Measurements from ENCODE around the gene MYLK. TPM values are rescaled to one million over a fixed set of nuclear protein-coding genes. Genes with fewer than 3 reads are reported as not detected.

Gene MYLK
- total RNA-seq, 1 donor from 2014 or later = 11.1 TPM

DNA sequence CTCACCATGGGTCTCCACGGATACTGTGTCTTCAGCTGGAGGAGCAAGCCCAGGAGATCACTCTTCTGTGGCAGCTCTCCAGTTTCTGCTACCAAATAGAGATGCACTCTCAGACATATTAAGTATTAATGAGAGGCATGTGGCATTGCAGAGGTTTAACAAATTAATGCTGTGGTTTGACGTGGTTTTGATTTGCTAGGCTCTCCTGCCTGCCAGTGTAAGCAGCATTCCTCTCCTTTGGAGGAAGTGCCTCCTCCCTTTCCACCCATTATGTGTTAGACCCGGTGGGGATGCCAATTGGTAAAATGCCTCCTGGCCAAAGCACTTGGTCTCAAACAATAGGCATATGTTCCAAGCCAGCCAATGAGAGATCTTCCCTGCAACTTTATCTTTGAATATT lies 124.8 kb downstream of the MYLK start:
- no peak overlapping the region for H3K4me3 ChIP-seq
- H3K36me3 ChIP-seq = no peaks in the 10 kb centered on the region
- H3K27ac ChIP-seq (replicated peaks) = no peak overlapping the region
- no peaks in the 10 kb centered on the region for H3K9me3 ChIP-seq (replicated peaks)
- H3K4me1 ChIP-seq = peaks cover 19% of the 10 kb centered on the region
- no peaks in the 10 kb centered on the region for H3K27me3 ChIP-seq (ENCODE audit: low read depth)
- DNase-seq = no peak
- intact Hi-C loops (cut with micrococcal nuclease) = no loop called here
- TF ChIP-seq, protein P1, sequence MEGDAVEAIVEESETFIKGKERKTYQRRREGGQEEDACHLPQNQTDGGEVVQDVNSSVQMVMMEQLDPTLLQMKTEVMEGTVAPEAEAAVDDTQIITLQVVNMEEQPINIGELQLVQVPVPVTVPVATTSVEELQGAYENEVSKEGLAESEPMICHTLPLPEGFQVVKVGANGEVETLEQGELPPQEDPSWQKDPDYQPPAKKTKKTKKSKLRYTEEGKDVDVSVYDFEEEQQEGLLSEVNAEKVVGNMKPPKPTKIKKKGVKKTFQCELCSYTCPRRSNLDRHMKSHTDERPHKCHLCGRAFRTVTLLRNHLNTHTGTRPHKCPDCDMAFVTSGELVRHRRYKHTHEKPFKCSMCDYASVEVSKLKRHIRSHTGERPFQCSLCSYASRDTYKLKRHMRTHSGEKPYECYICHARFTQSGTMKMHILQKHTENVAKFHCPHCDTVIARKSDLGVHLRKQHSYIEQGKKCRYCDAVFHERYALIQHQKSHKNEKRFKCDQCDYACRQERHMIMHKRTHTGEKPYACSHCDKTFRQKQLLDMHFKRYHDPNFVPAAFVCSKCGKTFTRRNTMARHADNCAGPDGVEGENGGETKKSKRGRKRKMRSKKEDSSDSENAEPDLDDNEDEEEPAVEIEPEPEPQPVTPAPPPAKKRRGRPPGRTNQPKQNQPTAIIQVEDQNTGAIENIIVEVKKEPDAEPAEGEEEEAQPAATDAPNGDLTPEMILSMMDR (IDR thresholded peaks at IDR 0.05; ENCODE audit: borderline replicate concordance) = no peak

- Histone ChIP-seq H3K27me3 (ENCODE audit: low read depth) (no peaks in the 10 kb centered on the region), H3K36me3 (no peaks in the 10 kb centered on the region), H3K4me1 (peaks cover 19% of the 10 kb centered on the region), H3K27ac (replicated peaks) (no peak overlapping the region), H3K9me3 (replicated peaks) (no peaks in the 10 kb centered on the region), H3K4me3 (no peak overlapping the region)
- intact Hi-C loops (cut with micrococcal nuclease) = no loop called here
- TF ChIP-seq, protein P1 (IDR thresholded peaks at IDR 0.05; ENCODE audit: borderline replicate concordance) = no peak
- DNase-seq = no peak
These were observed 126.0 kb downstream of the MYLK start for GRCh38 chr3:123758081-123758564.

- H3K36me3 ChIP-seq = no peaks in the 10 kb centered on the region
- TF ChIP-seq, protein P1 (IDR thresholded peaks at IDR 0.05; ENCODE audit: borderline replicate concordance) = no peak
- peak; percentile 59 for DNase-seq
- no peaks in the 10 kb centered on the region for H3K9me3 ChIP-seq (replicated peaks)
- H3K27me3 ChIP-seq (ENCODE audit: low read depth) = no peaks in the 10 kb centered on the region
- intact Hi-C loops (cut with micrococcal nuclease) = no loop called here
- H3K4me3 ChIP-seq = no peak overlapping the region
- H3K4me1 ChIP-seq = peaks cover 19% of the 10 kb centered on the region
- H3K27ac ChIP-seq (replicated peaks) = no peak overlapping the region
These were observed 126.7 kb downstream of the MYLK start for GRCh38 chr3:123757281-123757940.

DNA sequence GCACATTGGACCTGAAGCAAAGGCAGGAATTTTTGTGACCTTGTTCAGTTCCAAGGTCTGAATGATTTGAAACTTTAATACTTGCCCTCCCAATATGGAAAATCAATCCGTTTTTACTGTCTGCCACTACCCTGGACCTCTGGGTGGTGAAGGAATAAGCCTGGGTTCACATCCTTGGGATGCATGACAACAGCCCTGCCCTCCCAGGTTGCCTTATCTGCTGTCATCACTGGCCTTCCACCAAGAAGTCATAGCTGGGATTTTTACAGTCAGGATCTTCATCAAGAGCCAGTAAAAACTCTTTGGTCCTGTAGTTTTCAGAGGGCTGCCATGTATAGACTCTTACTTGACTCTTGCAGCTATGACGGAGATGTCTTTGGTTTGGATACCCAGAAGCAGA lies 128.6 kb downstream of the MYLK start:
- Histone ChIP-seq H3K27me3 (ENCODE audit: low read depth) (no peaks in the 10 kb centered on the region), H3K4me3 (no peak overlapping the region), H3K36me3 (no peaks in the 10 kb centered on the region), H3K4me1 (peaks cover 25% of the 10 kb centered on the region), H3K27ac (replicated peaks) (no peak overlapping the region), H3K9me3 (replicated peaks) (no peaks in the 10 kb centered on the region)
- DNase-seq = no peak
- intact Hi-C loops (cut with micrococcal nuclease) = no loop called here
- TF ChIP-seq, protein P1 (IDR thresholded peaks at IDR 0.05; ENCODE audit: borderline replicate concordance) = no peak

DNA sequence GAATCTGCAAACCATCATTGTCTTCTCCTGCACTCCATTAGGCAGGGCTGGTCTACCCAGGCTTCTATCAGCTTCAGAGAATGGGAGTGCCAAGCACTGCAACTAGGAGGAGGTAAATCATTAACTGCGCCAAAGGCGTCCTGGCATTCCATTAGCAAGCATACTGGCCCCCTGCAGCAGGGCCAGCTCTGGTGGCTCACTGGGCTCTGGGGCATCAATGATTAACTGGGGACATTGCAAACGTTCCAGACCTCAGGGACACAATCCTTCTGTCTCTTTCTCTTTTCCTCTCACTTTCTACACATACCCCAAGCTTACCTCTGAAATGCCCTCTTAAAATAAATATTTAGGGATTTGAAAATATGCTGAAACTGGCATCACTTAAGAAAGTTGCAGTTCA lies 129.0 kb downstream of the MYLK start:
- intact Hi-C loops (cut with micrococcal nuclease) = no loop called here
- Histone ChIP-seq H3K9me3 (replicated peaks) (no peaks in the 10 kb centered on the region), H3K27me3 (ENCODE audit: low read depth) (no peaks in the 10 kb centered on the region), H3K4me1 (peaks cover 29% of the 10 kb centered on the region), H3K4me3 (no peak overlapping the region), H3K36me3 (no peaks in the 10 kb centered on the region), H3K27ac (replicated peaks) (no peak overlapping the region)
- DNase-seq = no peak
- TF ChIP-seq, protein P1 (IDR thresholded peaks at IDR 0.05; ENCODE audit: borderline replicate concordance) = no peak

Measured in left ventricle myocardium inferior (tissue), 1 donor.